Activated naive CD4-positive, alpha-beta T cell treated with anti-CD3 and anti-CD28 coated beads, Interleukin-2, amount 50 U/mL, for 24 hours (primary cell): ENCODE results near the gene ZNF629.
A peak's percentile ranks its signal among the peaks of the same experiment; 100 is the strongest.

Experiments used
- H3K27ac Mint-ChIP-seq: one replicate; pipeline ENCODE4 v1.8.0; 2021; ENCODE audit warnings: mild to moderate bottlenecking, mixed read lengths
- H3K27me3 Mint-ChIP-seq: one replicate; pipeline ENCODE4 v1.8.0; 2021; ENCODE audit warnings: mixed read lengths
- H3K36me3 Mint-ChIP-seq: one replicate; pipeline ENCODE4 v1.8.0; 2021; ENCODE audit warnings: mixed read lengths
- H3K4me1 Mint-ChIP-seq: one replicate; pipeline ENCODE4 v1.8.0; 2021; ENCODE audit warnings: mixed read lengths
- H3K4me3 Mint-ChIP-seq: one replicate; pipeline ENCODE4 v1.8.0; 2021; ENCODE audit warnings: mild to moderate bottlenecking, mixed read lengths
- H3K9me3 Mint-ChIP-seq: one replicate; pipeline ENCODE4 v1.8.0; 2021; ENCODE audit warnings: mixed read lengths

The ZNF629 gene

GRCh38 chr16:30747799-30748633 lies 39.0 kb downstream of the ZNF629 start, which contains the start of gene PHKG2:
Gene PHKG2 (plus strand): TSS chr16:30748425. CDS start chr16:30748821, 396 bp downstream.
- no peaks in the 10 kb centered on the region for H3K9me3 Mint-ChIP-seq
- peak within 1 kb of the TSS; percentile 86 for H3K4me3 Mint-ChIP-seq
- H3K36me3 Mint-ChIP-seq: no peaks in the 10 kb centered on the region
- H3K27ac Mint-ChIP-seq: peak within 1 kb of the TSS; percentile 80
- H3K27me3 Mint-ChIP-seq: no peaks in the 10 kb centered on the region
- peaks cover 18% of the 10 kb centered on the region for H3K4me1 Mint-ChIP-seq

- H3K4me3 Mint-ChIP-seq: peak overlapping the region; percentile 77
- H3K9me3 Mint-ChIP-seq: no peaks in the 10 kb centered on the region
- no peaks in the 10 kb centered on the region for H3K36me3 Mint-ChIP-seq
- no peaks in the 10 kb centered on the region for H3K27me3 Mint-ChIP-seq
- H3K4me1 Mint-ChIP-seq: peaks cover 18% of the 10 kb centered on the region
- H3K27ac Mint-ChIP-seq: peak overlapping the region; percentile 80
Measured at GRCh38 chr16:30747331-30747730, 39.7 kb downstream of the ZNF629 start.

GRCh38 chr16:30746638-30747175 lies 40.3 kb downstream of the ZNF629 start:
- H3K4me1 Mint-ChIP-seq: peaks cover 24% of the 10 kb centered on the region
- no peak overlapping the region for H3K4me3 Mint-ChIP-seq
- no peaks in the 10 kb centered on the region for H3K9me3 Mint-ChIP-seq
- H3K36me3 Mint-ChIP-seq: peaks cover 2% of the 10 kb centered on the region
- no peaks in the 10 kb centered on the region for H3K27me3 Mint-ChIP-seq
- peak overlapping the region; percentile 14 for H3K27ac Mint-ChIP-seq

- Mint-ChIP-seq H3K9me3 (no peaks in the 10 kb centered on the region), H3K4me1 (peaks cover 40% of the 10 kb centered on the region), H3K27me3 (no peaks in the 10 kb centered on the region), H3K4me3 (no peak overlapping the region), H3K36me3 (peaks cover 2% of the 10 kb centered on the region), H3K27ac (peak overlapping the region; percentile 38)
Measured at GRCh38 chr16:30745082-30745481, 41.9 kb downstream of the ZNF629 start.

GRCh38 chr16:30744183-30744582 lies 42.8 kb downstream of the ZNF629 start:
- no peaks in the 10 kb centered on the region for H3K27me3 Mint-ChIP-seq
- no peak overlapping the region for H3K4me3 Mint-ChIP-seq
- H3K9me3 Mint-ChIP-seq: no peaks in the 10 kb centered on the region
- no peak overlapping the region for H3K27ac Mint-ChIP-seq
- peaks cover 32% of the 10 kb centered on the region for H3K4me1 Mint-ChIP-seq
- peaks cover 2% of the 10 kb centered on the region for H3K36me3 Mint-ChIP-seq

- Mint-ChIP-seq H3K4me3 (no peak overlapping the region), H3K27ac (no peak overlapping the region), H3K9me3 (no peaks in the 10 kb centered on the region), H3K36me3 (peaks cover 2% of the 10 kb centered on the region), H3K4me1 (peaks cover 31% of the 10 kb centered on the region), H3K27me3 (no peaks in the 10 kb centered on the region)
Measured at GRCh38 chr16:30743716-30744115, 43.3 kb downstream of the ZNF629 start.

GRCh38 chr16:30741461-30741914 lies 45.5 kb downstream of the ZNF629 start:
- Mint-ChIP-seq H3K27me3 (no peaks in the 10 kb centered on the region), H3K27ac (peak overlapping the region; percentile 56), H3K36me3 (peaks cover 9% of the 10 kb centered on the region), H3K4me1 (peaks cover 23% of the 10 kb centered on the region), H3K4me3 (no peak overlapping the region), H3K9me3 (no peaks in the 10 kb centered on the region)

- Mint-ChIP-seq H3K27ac (peak overlapping the region; percentile 24), H3K9me3 (no peaks in the 10 kb centered on the region), H3K36me3 (peaks cover 12% of the 10 kb centered on the region), H3K4me3 (peak overlapping the region; percentile 20), H3K27me3 (no peaks in the 10 kb centered on the region), H3K4me1 (peaks cover 23% of the 10 kb centered on the region)
Measured at GRCh38 chr16:30740364-30741251, 46.4 kb downstream of the ZNF629 start.

- no peak overlapping the region for H3K4me3 Mint-ChIP-seq
- H3K36me3 Mint-ChIP-seq: peaks cover 14% of the 10 kb centered on the region
- H3K27me3 Mint-ChIP-seq: no peaks in the 10 kb centered on the region
- no peak overlapping the region for H3K27ac Mint-ChIP-seq
- no peaks in the 10 kb centered on the region for H3K9me3 Mint-ChIP-seq
- peaks cover 23% of the 10 kb centered on the region for H3K4me1 Mint-ChIP-seq
Measured at GRCh38 chr16:30738984-30739951, 47.7 kb downstream of the ZNF629 start.

- peaks cover 16% of the 10 kb centered on the region for H3K36me3 Mint-ChIP-seq
- H3K27me3 Mint-ChIP-seq: no peaks in the 10 kb centered on the region
- H3K4me1 Mint-ChIP-seq: peaks cover 23% of the 10 kb centered on the region
- no peak overlapping the region for H3K4me3 Mint-ChIP-seq
- no peaks in the 10 kb centered on the region for H3K9me3 Mint-ChIP-seq
- H3K27ac Mint-ChIP-seq: peak overlapping the region; percentile 41
Measured at GRCh38 chr16:30737794-30738648, 49.0 kb downstream of the ZNF629 start.

- H3K27ac Mint-ChIP-seq: peak overlapping the region; percentile 41
- H3K4me3 Mint-ChIP-seq: no peak overlapping the region
- no peaks in the 10 kb centered on the region for H3K27me3 Mint-ChIP-seq
- H3K36me3 Mint-ChIP-seq: peaks cover 18% of the 10 kb centered on the region
- H3K4me1 Mint-ChIP-seq: peaks cover 22% of the 10 kb centered on the region
- H3K9me3 Mint-ChIP-seq: no peaks in the 10 kb centered on the region
Measured at GRCh38 chr16:30736995-30737793, 49.8 kb downstream of the ZNF629 start.

- Mint-ChIP-seq H3K9me3 (no peaks in the 10 kb centered on the region), H3K27ac (no peak overlapping the region), H3K36me3 (peaks cover 16% of the 10 kb centered on the region), H3K4me1 (peaks cover 4% of the 10 kb centered on the region), H3K4me3 (no peak overlapping the region), H3K27me3 (no peaks in the 10 kb centered on the region)
Measured at GRCh38 chr16:30731411-30731810, 55.6 kb downstream of the ZNF629 start.

GRCh38 chr16:30728899-30729672 lies 57.9 kb downstream of the ZNF629 start:
- H3K4me3 Mint-ChIP-seq: no peak overlapping the region
- no peak overlapping the region for H3K27ac Mint-ChIP-seq
- H3K9me3 Mint-ChIP-seq: no peaks in the 10 kb centered on the region
- H3K27me3 Mint-ChIP-seq: no peaks in the 10 kb centered on the region
- H3K36me3 Mint-ChIP-seq: peaks cover 15% of the 10 kb centered on the region
- H3K4me1 Mint-ChIP-seq: peaks cover 4% of the 10 kb centered on the region
